Suppressor macrophage treated with lipopolysaccharide for 1 hour (primary cell): ENCODE data around the gene LMO7.

Source experiments
- DNase-seq, 3 donors: peaks; one replicate each; pipeline ENCODE4 v3.0.0-alpha.2; 2020 to 2022

LMO7 gene

DNA sequence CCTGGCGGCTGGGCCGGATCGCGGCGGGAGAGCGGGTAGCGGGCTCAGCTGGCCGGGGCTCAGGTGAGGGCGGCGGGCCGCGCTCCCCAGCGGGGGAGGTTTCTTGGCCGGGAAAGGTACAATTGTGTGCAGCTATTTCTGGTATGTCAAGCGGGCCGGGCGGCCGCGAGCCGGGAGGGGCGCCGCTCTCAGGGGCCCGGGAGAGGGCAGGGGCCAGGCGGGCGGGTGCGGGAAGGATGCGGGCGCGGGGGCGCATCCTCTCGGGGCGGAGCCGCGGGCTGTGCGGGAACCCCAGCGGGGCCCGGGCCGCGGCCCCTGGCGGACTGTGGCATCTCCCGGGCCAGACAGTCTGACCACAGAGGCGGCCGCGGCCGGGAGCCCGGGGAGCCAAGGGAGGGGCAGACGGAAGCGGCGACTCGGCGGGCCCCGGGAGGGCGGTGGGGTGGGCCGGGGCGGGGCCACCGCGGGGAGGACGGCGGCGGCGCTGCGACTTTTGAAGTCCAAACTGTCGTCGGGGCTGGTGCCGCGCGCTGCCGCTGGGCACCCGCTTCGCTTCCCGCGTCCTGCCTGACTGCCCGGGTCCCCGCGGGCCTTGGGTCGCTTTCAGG lies at the start of gene LMO7:
LMO7 (plus strand) TSS at position 503 of the 608 bp plus-strand sequence. CDS start 328 bp downstream, outside the sequence.
- peak; percentile 48 to 71 (median 49) for DNase-seq

DNA sequence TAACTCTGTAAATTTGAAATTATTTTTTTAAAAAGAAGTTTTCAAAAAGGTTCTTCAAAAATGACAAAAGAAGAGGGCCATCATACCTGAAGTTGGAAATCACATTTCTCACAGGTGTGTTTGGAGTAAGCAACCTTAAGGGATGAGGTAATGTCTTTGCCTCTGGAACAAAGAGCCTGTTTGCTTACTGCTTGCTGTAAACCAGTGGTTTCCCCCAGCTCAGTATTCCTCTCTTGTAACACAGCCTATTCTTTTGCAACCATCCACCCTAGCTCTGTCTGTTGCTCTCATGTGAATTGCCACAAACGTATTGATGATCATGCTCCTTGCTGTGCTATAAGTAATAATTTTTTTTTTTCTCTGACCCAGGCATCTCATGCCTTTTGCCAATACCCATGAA lies 48.5 kb upstream of the LMO7 start:
- DNase-seq = peak; percentile 16 to 37 (median 22)

GRCh38 chr13:75596657-75597182 lies 39.4 kb upstream of the LMO7 start:
- DNase-seq = no peak

DNA sequence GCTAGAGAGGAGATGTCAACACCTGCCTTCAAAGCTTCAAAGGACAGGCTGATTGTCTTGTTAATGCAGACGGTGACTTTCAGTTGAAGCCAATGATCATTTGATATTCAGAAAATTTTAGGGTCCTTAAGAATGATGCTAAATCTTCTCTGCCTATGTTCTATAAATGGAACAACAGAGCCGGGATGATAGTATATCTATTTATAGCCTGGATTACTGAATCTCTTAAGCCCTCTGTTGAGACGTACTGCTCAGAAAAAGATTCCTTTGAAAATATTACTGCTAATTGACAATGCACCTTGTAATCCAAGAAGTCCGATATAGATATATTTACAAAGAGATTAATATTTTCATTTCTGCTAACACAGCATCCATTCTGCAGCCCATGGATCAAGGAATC lies 35.8 kb upstream of the LMO7 start:
- no peak for DNase-seq

GRCh38 chr13:75603038-75603437 lies 33.1 kb upstream of the LMO7 start:
- no peak for DNase-seq

DNA sequence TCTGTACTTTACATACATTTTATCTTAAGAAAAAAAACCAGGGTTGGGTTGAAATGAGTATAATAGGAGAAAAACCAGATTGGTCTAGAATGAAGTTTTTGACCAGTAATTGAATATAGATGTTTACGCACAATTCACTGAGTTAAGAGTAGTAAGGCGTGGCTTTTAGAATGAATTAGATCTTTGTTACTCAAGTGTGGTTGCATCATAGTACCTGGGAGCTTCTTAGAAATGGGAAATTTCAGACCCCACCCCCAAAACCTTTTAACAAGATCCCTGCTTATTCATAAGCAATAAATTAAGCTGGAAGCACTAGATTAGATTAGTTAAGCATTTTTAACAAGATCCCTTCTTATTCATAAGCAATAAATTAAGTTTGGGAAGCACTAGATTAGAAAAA lies 28.7 kb upstream of the LMO7 start:
- no peak for DNase-seq

- no peak for DNase-seq
Measured at GRCh38 chr13:75610466-75610865, 25.7 kb upstream of the LMO7 start.

DNA sequence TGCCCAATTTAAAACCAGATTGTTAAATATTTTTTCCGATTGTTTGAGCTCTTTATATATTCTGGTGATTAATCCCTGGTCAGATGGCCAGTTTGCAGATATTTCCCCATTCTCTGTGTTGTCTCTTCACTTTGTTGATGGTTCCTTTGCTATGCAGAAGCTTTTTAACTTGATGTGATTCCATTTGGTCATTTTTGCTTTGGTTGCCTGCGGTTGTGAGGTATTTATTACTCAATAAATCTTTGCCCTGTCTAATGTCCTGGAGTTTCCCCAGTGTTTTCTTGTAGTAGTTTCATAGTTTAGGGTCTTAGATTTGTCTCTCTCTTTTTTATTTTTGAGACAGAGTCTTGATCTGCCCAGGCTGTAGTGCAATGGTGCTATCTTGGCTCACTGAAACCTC lies 23.8 kb upstream of the LMO7 start:
- no peak for DNase-seq

GRCh38 chr13:75617230-75617629 lies 18.9 kb upstream of the LMO7 start:
- DNase-seq = no peak

DNA sequence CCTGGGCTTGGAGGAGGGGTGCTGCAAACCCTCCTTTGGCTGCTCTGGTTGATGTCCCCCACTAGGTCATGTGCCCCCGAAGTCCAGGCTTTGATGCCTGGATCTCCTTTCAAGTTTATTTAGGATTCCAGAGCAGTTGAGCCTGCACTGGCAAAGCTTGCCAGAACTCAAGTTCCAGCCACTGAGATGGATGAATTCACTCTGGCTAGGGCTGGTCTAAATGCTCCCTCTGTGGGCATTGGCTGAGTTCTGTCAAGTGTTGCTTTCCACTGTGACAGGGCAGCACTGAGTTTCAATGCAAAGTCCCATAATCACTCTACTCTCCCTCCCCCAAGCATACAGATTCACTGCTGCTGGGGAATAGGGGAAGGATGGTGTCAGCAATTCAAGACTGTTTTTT lies 17.8 kb upstream of the LMO7 start:
- DNase-seq = no peak

DNA sequence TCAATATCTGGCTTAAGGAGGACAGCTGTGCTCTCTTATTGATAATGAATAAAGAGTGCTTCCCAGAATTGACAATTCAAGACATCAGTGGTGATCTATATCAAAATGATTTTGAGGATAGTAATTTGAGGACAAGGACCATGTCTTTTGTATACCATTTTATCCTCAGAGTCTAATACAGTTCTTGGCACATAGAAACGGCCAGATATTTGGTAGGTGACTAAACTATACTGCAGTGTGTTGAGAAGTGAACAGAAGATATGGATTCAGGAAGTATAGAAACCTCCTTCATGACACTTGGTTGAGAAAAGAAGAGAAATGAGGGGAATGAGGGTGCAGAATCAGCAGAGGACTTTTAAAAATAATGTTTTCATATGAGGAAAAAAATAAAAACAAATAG lies 16.1 kb upstream of the LMO7 start:
- no peak for DNase-seq

DNA sequence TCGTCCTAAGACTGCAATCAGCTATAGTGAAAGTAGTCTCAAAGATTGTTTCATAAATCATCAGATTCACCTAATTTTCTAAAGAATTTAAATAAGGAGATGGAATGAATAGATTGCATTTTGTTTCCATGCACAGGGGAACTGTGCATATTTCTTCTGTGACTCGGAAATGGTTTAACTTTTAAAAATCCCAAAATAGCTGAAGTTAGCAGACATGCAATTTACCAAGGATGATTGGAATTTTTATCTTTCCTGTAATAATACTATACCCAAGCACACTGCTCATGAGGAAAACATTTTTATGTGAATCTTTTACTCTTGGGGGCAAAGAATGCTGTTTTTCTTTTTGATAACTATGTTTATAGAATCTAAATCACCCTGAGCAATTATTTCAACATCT lies 15.0 kb upstream of the LMO7 start:
- no peak for DNase-seq

- DNase-seq = no peak
Measured at GRCh38 chr13:75628801-75629200, 7.3 kb upstream of the LMO7 start.

GRCh38 chr13:75633285-75633684 lies 2.8 kb upstream of the LMO7 start:
- no peak for DNase-seq

GRCh38 chr13:75635101-75635827 lies 866 bp upstream of the LMO7 start:
- no peak for DNase-seq

DNA sequence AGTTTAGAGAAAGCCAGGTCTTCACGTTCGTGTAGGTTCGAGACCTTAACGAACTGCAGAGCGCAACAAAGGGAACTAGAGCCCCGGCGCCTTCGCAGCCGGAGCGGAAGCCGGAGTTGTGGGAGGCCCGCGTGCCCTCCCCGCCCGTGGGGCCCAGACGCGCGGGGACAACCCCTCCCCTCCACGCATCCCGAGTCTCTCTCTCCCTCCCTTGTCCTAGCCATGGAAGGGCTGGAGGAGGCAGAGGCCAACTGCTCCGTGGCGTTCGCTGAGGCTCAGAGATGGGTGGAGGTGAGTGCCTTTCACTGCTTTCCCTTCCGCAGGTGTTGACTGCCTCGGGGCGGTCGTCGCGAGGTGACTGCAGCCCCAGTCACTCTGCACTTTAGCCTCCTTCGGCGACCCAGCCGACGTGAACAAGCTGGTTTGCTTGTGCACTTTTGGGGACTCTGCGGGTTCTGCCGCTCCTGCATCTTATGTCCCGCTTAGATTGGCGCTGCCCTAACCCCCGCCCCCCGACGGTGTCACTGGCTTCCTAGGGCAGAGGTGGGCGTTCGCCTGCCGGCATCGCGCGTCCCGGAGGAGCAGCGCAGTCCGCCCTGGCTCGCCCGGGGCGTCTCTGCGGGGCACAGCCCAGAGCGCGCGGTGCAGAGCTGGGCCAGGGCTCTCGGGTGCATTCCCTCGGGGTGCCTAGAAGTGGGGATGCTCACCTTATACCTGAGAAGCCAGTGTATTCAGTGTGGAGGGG lies 478 bp downstream of the LMO7 start:
- peak in 2 of 3 donors; percentile 14 to 68 for DNase-seq

GRCh38 chr13:75637181-75637750 lies 1.1 kb downstream of the LMO7 start:
- DNase-seq = peak in 1 of 3 donors; percentile 3

DNA sequence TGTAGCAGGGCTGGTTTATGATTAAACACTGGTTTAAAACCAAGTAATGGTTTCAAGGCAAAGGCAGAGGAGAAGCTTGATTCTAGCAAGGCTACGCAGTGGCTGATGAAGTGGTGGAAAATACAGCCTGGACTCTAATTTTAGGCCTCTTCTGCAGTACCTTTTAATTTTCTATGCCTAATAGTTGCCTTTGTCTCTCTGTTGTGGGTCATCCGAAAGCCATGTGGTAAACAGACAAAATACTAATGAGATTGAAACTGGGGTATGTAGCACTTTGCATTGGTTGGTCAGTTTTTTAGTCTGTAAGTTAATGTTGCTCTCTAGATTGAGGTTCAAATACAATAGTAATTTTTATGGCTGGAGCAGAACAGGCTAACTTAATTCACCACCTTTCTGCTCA lies 3.3 kb downstream of the LMO7 start:
- DNase-seq = no peak

DNA sequence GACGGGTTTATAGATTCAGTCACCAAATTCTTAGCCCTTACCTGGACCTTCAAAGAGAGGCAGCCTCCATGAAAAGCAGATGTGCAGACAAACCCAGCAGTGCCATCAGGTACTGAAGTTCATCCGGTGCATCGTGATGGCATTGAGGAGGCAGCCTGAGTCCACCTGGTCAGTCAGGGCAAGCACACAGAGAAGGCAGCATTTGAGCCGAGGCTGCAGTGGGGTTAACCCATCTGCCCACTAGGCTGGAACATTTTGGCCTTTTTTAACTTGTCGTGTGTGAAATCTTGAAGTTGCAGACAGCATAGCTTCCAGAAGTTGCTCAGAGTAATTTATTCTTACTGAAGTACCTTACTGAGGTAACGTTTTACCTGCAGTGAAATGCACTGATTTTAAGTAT lies 4.9 kb downstream of the LMO7 start:
- DNase-seq = no peak

DNA sequence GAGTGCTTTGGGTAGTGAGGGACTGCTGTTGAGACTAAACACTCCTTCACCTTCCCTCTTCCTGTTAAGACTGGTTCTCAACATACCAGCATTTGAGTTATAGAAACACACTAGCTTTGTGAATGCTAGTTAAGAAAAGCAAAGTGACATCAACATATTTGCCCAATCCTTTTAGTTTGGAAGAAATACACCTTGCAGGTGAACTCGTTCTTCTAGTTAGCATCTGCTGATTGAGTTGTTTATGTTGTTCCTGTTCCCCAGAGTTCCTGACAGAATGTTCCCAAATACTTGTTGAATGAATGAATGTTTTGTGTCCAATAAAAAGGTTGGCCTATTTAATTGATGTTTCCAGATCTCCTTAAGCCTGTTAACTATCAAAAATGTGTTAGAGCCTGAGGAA lies 7.1 kb downstream of the LMO7 start:
- DNase-seq = no peak

DNA sequence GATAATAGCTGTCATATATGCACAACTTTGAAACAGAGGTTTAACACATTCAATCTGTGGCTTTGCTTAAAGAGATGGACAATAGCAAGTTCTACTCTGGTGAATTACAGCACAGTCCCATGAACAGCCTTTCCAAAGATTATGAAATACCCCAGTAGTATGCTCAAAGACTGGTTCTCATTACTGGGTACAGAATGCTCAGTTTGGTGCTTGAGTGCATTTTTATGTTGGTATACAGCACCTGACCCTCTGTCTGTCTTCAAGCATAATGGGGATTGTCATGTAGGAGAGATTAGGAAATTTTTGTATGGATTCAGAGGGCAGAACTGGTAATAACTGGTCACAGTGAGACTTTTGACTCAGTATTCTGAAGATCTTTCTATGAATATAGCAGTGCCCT lies 7.6 kb downstream of the LMO7 start:
- DNase-seq = no peak

- DNase-seq = no peak
Measured at GRCh38 chr13:75645141-75645540, 9.0 kb downstream of the LMO7 start.

- DNase-seq = no peak
Measured at GRCh38 chr13:75647126-75647784, 11.1 kb downstream of the LMO7 start.
